ENCODE data around the gene COPRS.

- TF ChIP-seq POLR2AphosphoS5 (IDR thresholded peaks at IDR 0.05) (no peak), CTCF (IDR thresholded peaks at IDR 0.05) (no peak), POLR2A (IDR thresholded peaks at IDR 0.05) (no peak)
Measured at GRCh38 chr17:31830971-31831858, 27.8 kb downstream of the COPRS start.

All from suprapubic skin (tissue), 4 donors.